H1 (cell line): ENCODE results near the gene ZNF473. TPM values are rescaled to one million over a fixed set of nuclear protein-coding genes. Genes with fewer than 3 reads are reported as not detected.

ENCODE experiments used
- CTCF ChIA-PET: fragments of 300-600 bp; sonication (Branson Sonifier 250); formaldehyde crosslinking; loops from one replicate; lab custom pipeline; 2021; ENCODE audit not compliant: partially characterized antibody; lab: Charles Lee
- POLR2A ChIA-PET: fragments of 300-600 bp; sonication (Branson Sonifier 250); formaldehyde crosslinking; loops from one replicate; lab custom pipeline; 2021; ENCODE audit warnings: inconsistent platforms; ENCODE audit not compliant: partially characterized antibody; lab: Charles Lee
- DNase-seq, 2 experiments: peaks; one replicate each; pipeline versions ENCODE4 v3.0.0 to v3.0.0-alpha.2; 2010 to 2022; ENCODE audit warnings: low spot score in 2 of 2, low read depth in 1 of 2, mixed read lengths in 1 of 2
- FAIRE-seq: peaks from 2 replicates; lab custom pipeline; 2011; peaks lifted over from hg19 to GRCh38; lab: Jason Lieb, UNC
- H2AFZ ChIP-seq: 2 replicates; pipeline ENCODE4 v1.8.1; 2012; ENCODE audit warnings: low read length, inconsistent platforms
- H2AK5ac ChIP-seq: 2 replicates; pipeline ENCODE4 v1.6.1; 2013; ENCODE audit warnings: low read depth, low read length
- H2BK120ac ChIP-seq: replicated peaks from 2 replicates; pipeline ENCODE3; 2013; ENCODE audit warnings: low read depth, low read length, inconsistent platforms
- H2BK12ac ChIP-seq: 2 replicates; pipeline ENCODE4 v1.6.1; 2013; ENCODE audit warnings: low read depth, low read length
- H2BK15ac ChIP-seq: 2 replicates; pipeline ENCODE4 v1.6.1; 2013; ENCODE audit warnings: low read length
- H2BK20ac ChIP-seq: 2 replicates; pipeline ENCODE4 v1.6.1; 2013; ENCODE audit warnings: low read length
- H2BK5ac ChIP-seq: 2 replicates; pipeline ENCODE4 v1.6.1; 2013; ENCODE audit warnings: low read depth, low read length
- H3K14ac ChIP-seq: 2 replicates; pipeline ENCODE4 v1.6.1; 2013; ENCODE audit warnings: inconsistent platforms; ENCODE audit not compliant: insufficient read length
- H3K18ac ChIP-seq: 2 replicates; pipeline ENCODE4 v1.6.1; 2013; ENCODE audit warnings: low read length; ENCODE audit errors: extremely low read depth
- H3K23ac ChIP-seq: 2 replicates; pipeline ENCODE4 v1.6.1; 2013; ENCODE audit warnings: inconsistent platforms; ENCODE audit not compliant: insufficient read length
- H3K23me2 ChIP-seq: 2 replicates; pipeline ENCODE4 v1.6.1; 2013; ENCODE audit warnings: low read depth, low read length
- H3K27ac ChIP-seq: 2 replicates; pipeline ENCODE4 v1.6.1; 2011; ENCODE audit warnings: low read depth, low read length, inconsistent platforms
- H3K27me3 ChIP-seq, 4 experiments: replicated peaks in 1 of 4; 1 replicate in 1 of 4; 2 replicates in 3 of 4; pipeline versions ENCODE4 v1.6.1 to v1.8.1; 2011 to 2013; ENCODE audit warnings: low read length in 3 of 4, mild to moderate bottlenecking in 3 of 4, inconsistent platforms in 2 of 4, mixed read lengths in 2 of 4, moderate library complexity in 1 of 4; ENCODE audit not compliant: control insufficient read depth in 3 of 4, insufficient read depth in 3 of 4; ENCODE audit errors: extremely low read depth in 1 of 4
- H3K36me3 ChIP-seq, 4 experiments: 2 replicates each; pipeline versions ENCODE4 v1.6.1 to v1.8.1; 2011 to 2013; ENCODE audit warnings: mild to moderate bottlenecking in 4 of 4, low read length in 3 of 4, moderate library complexity in 2 of 4, control low read depth in 1 of 4, inconsistent platforms in 1 of 4; ENCODE audit not compliant: insufficient read depth in 4 of 4, control insufficient read depth in 2 of 4
- H3K4ac ChIP-seq: replicated peaks from 2 replicates; pipeline ENCODE3; 2013; ENCODE audit warnings: low read length, low read depth, mixed read lengths, inconsistent platforms; ENCODE audit not compliant: insufficient read length
- H3K4me1 ChIP-seq, 4 experiments: replicated peaks in 1 of 4; 1 replicate in 1 of 4; 2 replicates in 3 of 4; pipeline versions ENCODE4 v1.6.1 to v1.8.1; 2011 to 2013; ENCODE audit warnings: low read length in 3 of 4, inconsistent platforms in 2 of 4, mixed read lengths in 1 of 4; ENCODE audit not compliant: insufficient read depth in 4 of 4, control insufficient read depth in 3 of 4
- H3K4me2 ChIP-seq, 2 experiments: 2 replicates each; pipeline versions ENCODE4 v1.6.1 to v1.8.1; 2011 to 2013; ENCODE audit warnings: low read depth in 2 of 2, low read length in 2 of 2, control low read depth in 1 of 2, inconsistent platforms in 1 of 2, mild to moderate bottlenecking in 1 of 2; ENCODE audit not compliant: insufficient read depth in 1 of 2
- H3K4me3 ChIP-seq, 4 experiments: fragments of 200-600, 300-600 bp in 1 of 4; sonication (generic), shearing (Covaris generic), sonication (Bioruptor Twin) in 1 of 4; 2 replicates each; pipeline versions ENCODE4 v1.5.1 to v1.8.1; 2011 to 2016; ENCODE audit warnings: low read length in 4 of 4, low read depth in 3 of 4, control low read depth in 2 of 4, inconsistent platforms in 2 of 4, mild to moderate bottlenecking in 2 of 4, mixed read lengths in 1 of 4, moderate library complexity in 1 of 4; ENCODE audit not compliant: insufficient read depth in 2 of 4; ENCODE audit errors: extremely low read depth in 1 of 4
- H3K56ac ChIP-seq: replicated peaks from 2 replicates; pipeline ENCODE3; 2013; ENCODE audit warnings: low read depth, mild to moderate bottlenecking, mixed read lengths, low read length, inconsistent platforms; ENCODE audit not compliant: insufficient read length
- H3K79me1 ChIP-seq: 2 replicates; pipeline ENCODE4 v1.6.1; 2013; ENCODE audit warnings: low read depth, low read length, control low read depth
- H3K79me2 ChIP-seq, 2 experiments: 2 replicates each; pipeline versions ENCODE4 v1.6.1 to v1.8.1; 2012 to 2013; ENCODE audit warnings: low read length in 2 of 2, mild to moderate bottlenecking in 2 of 2, inconsistent platforms in 1 of 2; ENCODE audit not compliant: insufficient read depth in 2 of 2, control insufficient read depth in 1 of 2
- H3K9ac ChIP-seq, 4 experiments: replicated peaks in 1 of 4; 1 replicate in 1 of 4; 2 replicates in 3 of 4; pipeline versions ENCODE4 v1.6.1 to v1.8.1; 2011 to 2013; ENCODE audit warnings: low read depth in 3 of 4, low read length in 3 of 4, control low read depth in 2 of 4, mild to moderate bottlenecking in 2 of 4, moderate library complexity in 2 of 4, inconsistent platforms in 1 of 4; ENCODE audit errors: extremely low read depth in 1 of 4
- H3K9me3 ChIP-seq, 2 experiments: 2 replicates each; pipeline versions ENCODE4 v1.6.1 to v1.8.1; 2012 to 2013; ENCODE audit warnings: mild to moderate bottlenecking in 2 of 2, moderate library complexity in 2 of 2, control low read depth in 1 of 2, inconsistent platforms in 1 of 2, low read depth in 1 of 2, low read length in 1 of 2, mixed read lengths in 1 of 2; ENCODE audit not compliant: insufficient read depth in 2 of 2
- H4K20me1 ChIP-seq, 2 experiments: replicated peaks in 1 of 2; 2 replicates each; pipeline versions ENCODE3 to v1.8.1; 2011 to 2013; ENCODE audit warnings: inconsistent platforms in 2 of 2, low read length in 2 of 2, mild to moderate bottlenecking in 1 of 2; ENCODE audit not compliant: insufficient read depth in 2 of 2, control insufficient read depth in 1 of 2
- H4K5ac ChIP-seq: 2 replicates; pipeline ENCODE4 v1.6.1; 2013; ENCODE audit warnings: low read length, low read depth, mixed read lengths, inconsistent platforms; ENCODE audit not compliant: insufficient read length
- H4K8ac ChIP-seq: 2 replicates; pipeline ENCODE4 v1.8.0; 2013; ENCODE audit warnings: mild to moderate bottlenecking, moderate library complexity, low read length, inconsistent platforms; ENCODE audit not compliant: insufficient read depth; ENCODE audit errors: extremely low read depth
- H4K91ac ChIP-seq: replicated peaks from 2 replicates; pipeline ENCODE3; 2013; ENCODE audit warnings: low read length, mixed read lengths, inconsistent platforms; ENCODE audit not compliant: insufficient read length
- BCL11A ChIP-seq, 2 experiments: IDR thresholded peaks; one replicate each; pipeline ENCODE4 v1.6.1; 2011; ENCODE audit warnings: low read depth in 2 of 2, low read length in 2 of 2, mild to moderate bottlenecking in 2 of 2
- CBX5 ChIP-seq: fragments of 300-800, 300-1000 bp; sonication (generic); IDR thresholded peaks from 2 replicates; pipeline ENCODE4 v1.7.1; 2016; ENCODE audit warnings: antibody characterized with exemption, low read length, low read depth
- FOSL1 ChIP-seq: IDR thresholded peaks from 2 replicates; pipeline ENCODE4 v1.6.1; 2011; ENCODE audit warnings: mild to moderate bottlenecking, low read depth, low read length, moderate library complexity; ENCODE audit not compliant: insufficient read depth
- HDAC6 ChIP-seq: IDR thresholded peaks from one replicate; pipeline ENCODE4 v1.7.1; 2012; ENCODE audit warnings: low read depth, mild to moderate bottlenecking, inconsistent platforms, low read length, moderate library complexity
- RXRA ChIP-seq: IDR thresholded peaks from 2 replicates; pipeline ENCODE4 v1.6.1; 2011; ENCODE audit warnings: low read depth, mild to moderate bottlenecking, low read length, moderate library complexity; ENCODE audit not compliant: insufficient read depth
- SP1 ChIP-seq: IDR thresholded peaks from 2 replicates; pipeline ENCODE4 v1.6.1; 2011; ENCODE audit warnings: low read depth, low read length
- SRF ChIP-seq: IDR thresholded peaks from 2 replicates; pipeline ENCODE4 v1.6.1; 2011; ENCODE audit warnings: mild to moderate bottlenecking, low read depth, low read length, moderate library complexity
- TEAD4 ChIP-seq: IDR thresholded peaks from 2 replicates; pipeline ENCODE4 v1.6.1; 2012; ENCODE audit warnings: low read depth, low read length, inconsistent platforms, mixed read lengths
- WGBS, 2 experiments: shearing (Covaris generic) in 1 of 2; methylation state at CpG; one replicate each; pipeline versions ENCODE4 v1.1.6 to v1.1.7; 2013 to 2015; ENCODE audit warnings: low lambda C conversion rate in 2 of 2, mixed read lengths in 2 of 2, inconsistent platforms in 1 of 2, low coverage in 1 of 2, missing lambda C conversion rate in 1 of 2; ENCODE audit not compliant: insufficient replicate concordance in 2 of 2, insufficient coverage in 1 of 2, insufficient read length in 1 of 2; ENCODE audit errors: extremely low coverage in 1 of 2, missing lambda C conversion rate in 1 of 2; 5-methylcytosine and 5-hydroxymethylcytosine counted together
- polyA plus RNA-seq, 7 experiments: library from polyadenylated mRNA; depleted of rRNA in 3 of 7; stranded (reverse) in 5 of 7; unstranded in 2 of 7; fragments of >200 nt in 5 of 7; fragments of 200-250 nt in 2 of 7; gene quantifications; 1 replicate in 5 of 7; 2 replicates in 1 of 7; 4 replicates in 1 of 7; pipeline versions ENCODE4 v1.2.1 to v1.2.3, GENCODE V29; 2011 to 2013; ENCODE audit warnings: missing spikeins in 2 of 7, mixed read lengths in 2 of 7
- total RNA-seq: library from RNA; stranded (reverse); fragmentation: NEBNext Ultra II Directional; extraction: Animal tissue kit (Norgen Biotek cat#: 25700); gene quantifications from 2 replicates; pipeline ENCODE4 v1.2.1, GENCODE V29; 2021

ZNF473 gene
- total and polyA plus RNA-seq, 2 of the 8 experiments (the other 6 are each of a cell fraction or from before 2014, with no cell fraction given), result 5.2 to 11.7 TPM

DNA sequence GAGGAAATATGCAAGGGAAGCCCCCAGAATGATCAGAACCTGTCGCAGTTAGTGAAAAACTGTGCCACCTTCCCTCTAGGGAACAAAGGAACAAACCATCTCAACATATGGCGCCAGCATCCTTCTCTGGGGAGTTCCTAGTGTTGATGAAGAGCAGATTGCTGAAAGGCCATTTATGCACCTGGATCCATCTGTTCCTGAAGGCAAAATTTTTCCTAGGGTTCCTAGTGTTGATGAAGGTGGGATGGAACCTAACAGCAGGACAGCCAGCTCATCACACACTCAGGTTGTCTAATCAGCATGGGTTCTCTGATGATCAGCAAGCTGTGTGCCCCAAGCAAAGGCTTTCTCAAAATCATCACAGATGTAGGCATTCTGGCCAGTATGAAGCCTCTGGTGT is 32.6 kb downstream of the ZNF473 start:
- Histone ChIP-seq H3K79me1 (no peaks in the 10 kb centered on the region), H4K5ac (no peak overlapping the region), H2AFZ (no peak overlapping the region), H3K4ac (no peak overlapping the region), H3K18ac (no peak overlapping the region), H3K23ac (no peak overlapping the region), H3K9ac (no peak overlapping the region), H3K36me3 (no peaks in the 10 kb centered on the region), H2BK5ac (no peak overlapping the region), H3K4me1 (no peaks in the 10 kb centered on the region), H3K79me2 (no peaks in the 10 kb centered on the region), H3K4me2 (no peak overlapping the region), H3K56ac (no peak overlapping the region), H3K4me3 (no peak overlapping the region), H3K9me3 (peaks cover 52 to 59% of the 10 kb centered on the region in 2 experiments), H2BK20ac (no peak overlapping the region), H2AK5ac (no peak overlapping the region), H4K8ac (no peak overlapping the region), H2BK15ac (no peak overlapping the region), H2BK120ac (no peak overlapping the region), H4K20me1 (no peaks in the 10 kb centered on the region), H3K27me3 (no peaks in the 10 kb centered on the region), H4K91ac (no peak overlapping the region), H2BK12ac (no peak overlapping the region), H3K27ac (no peak overlapping the region), H3K23me2 (no peaks in the 10 kb centered on the region), H3K14ac (no peak overlapping the region)
- DNase-seq, result no peak
- 66% methylated on average over 2 of the region's 2 CpGs; no CpG with 5 or more reads in 1 of the 2 experiments for WGBS, 2 experiments
- ChIA-PET CTCF (interaction anchor here (0.8 to 1.8 kb wide), 2 partner anchors 74 to 78 kb away, joined by 3 to 4 read pairs; no protein-coding TSS in a partner anchor), POLR2A (no interaction called here)
- FAIRE-seq, result no peak
- TF ChIP-seq FOSL1, result no peak
- no peak for TF ChIP-seq TEAD4
- no peak for TF ChIP-seq HDAC6
- TF ChIP-seq SRF, result no peak
- TF ChIP-seq CBX5, result no peak
- TF ChIP-seq RXRA, result no peak
- TF ChIP-seq SP1, result no peak
- no peak for TF ChIP-seq BCL11A (IDR thresholded peaks at IDR 0.05; ENCODE audit: low read depth in 2 of 2, low read length in 2 of 2)
